ENCODE measurements around the gene INKA2.

The INKA2 gene

GRCh38 chr1:111719674-111720132 is 19.5 kb downstream of the INKA2 start:
- Histone ChIP-seq H3K27ac (ENCODE audit: low read depth, low read length) (no peak overlapping the region), H3K4me3 (ENCODE audit: low read depth, low read length) (no peak overlapping the region), H3K9ac (ENCODE audit: low read depth, low read length) (no peak overlapping the region), H3K36me3 (ENCODE audit: control insufficient read depth, insufficient read depth, low read length) (no peaks in the 10 kb centered on the region), H3K27me3 (ENCODE audit: control insufficient read depth, insufficient read depth, low read length) (no peaks in the 10 kb centered on the region), H3K9me3 (ENCODE audit: control insufficient read depth, insufficient read depth, low read length) (no peaks in the 10 kb centered on the region), H3K4me1 (ENCODE audit: control insufficient read depth, insufficient read depth, low read length) (peaks cover 15% of the 10 kb centered on the region)

GRCh38 chr1:111719135-111719534 is 20.1 kb downstream of the INKA2 start:
- H3K9me3 ChIP-seq (ENCODE audit: control insufficient read depth, insufficient read depth, low read length), result no peaks in the 10 kb centered on the region
- no peak overlapping the region for H3K9ac ChIP-seq (ENCODE audit: low read depth, low read length)
- H3K27me3 ChIP-seq (ENCODE audit: control insufficient read depth, insufficient read depth, low read length), result no peaks in the 10 kb centered on the region
- H3K27ac ChIP-seq (ENCODE audit: low read depth, low read length), result no peak overlapping the region
- H3K36me3 ChIP-seq (ENCODE audit: control insufficient read depth, insufficient read depth, low read length), result no peaks in the 10 kb centered on the region
- peaks cover 15% of the 10 kb centered on the region for H3K4me1 ChIP-seq (ENCODE audit: control insufficient read depth, insufficient read depth, low read length)
- no peak overlapping the region for H3K4me3 ChIP-seq (ENCODE audit: low read depth, low read length)

- no peaks in the 10 kb centered on the region for H3K27me3 ChIP-seq (ENCODE audit: control insufficient read depth, insufficient read depth, low read length)
- peaks cover 15% of the 10 kb centered on the region for H3K4me1 ChIP-seq (ENCODE audit: control insufficient read depth, insufficient read depth, low read length)
- H3K9ac ChIP-seq (ENCODE audit: low read depth, low read length), result no peak overlapping the region
- H3K36me3 ChIP-seq (ENCODE audit: control insufficient read depth, insufficient read depth, low read length), result no peaks in the 10 kb centered on the region
- no peak overlapping the region for H3K4me3 ChIP-seq (ENCODE audit: low read depth, low read length)
- H3K27ac ChIP-seq (ENCODE audit: low read depth, low read length), result no peak overlapping the region
- H3K9me3 ChIP-seq (ENCODE audit: control insufficient read depth, insufficient read depth, low read length), result no peaks in the 10 kb centered on the region
Measured at GRCh38 chr1:111717450-111717849, 21.7 kb downstream of the INKA2 start.

- H3K27ac ChIP-seq (ENCODE audit: low read depth, low read length), result no peak overlapping the region
- no peaks in the 10 kb centered on the region for H3K9me3 ChIP-seq (ENCODE audit: control insufficient read depth, insufficient read depth, low read length)
- H3K9ac ChIP-seq (ENCODE audit: low read depth, low read length), result no peak overlapping the region
- peaks cover 14% of the 10 kb centered on the region for H3K4me1 ChIP-seq (ENCODE audit: control insufficient read depth, insufficient read depth, low read length)
- no peak overlapping the region for H3K4me3 ChIP-seq (ENCODE audit: low read depth, low read length)
- peaks cover 6% of the 10 kb centered on the region; the same call in 1 of the 2 replicates for H3K36me3 ChIP-seq (ENCODE audit: control insufficient read depth, insufficient read depth, low read length)
- H3K27me3 ChIP-seq (ENCODE audit: control insufficient read depth, insufficient read depth, low read length), result no peaks in the 10 kb centered on the region
Measured at GRCh38 chr1:111716333-111716732, 22.9 kb downstream of the INKA2 start.

GRCh38 chr1:111709986-111710385 is 29.2 kb downstream of the INKA2 start:
- no peak overlapping the region for H3K9ac ChIP-seq (ENCODE audit: low read depth, low read length)
- no peaks in the 10 kb centered on the region for H3K27me3 ChIP-seq (ENCODE audit: control insufficient read depth, insufficient read depth, low read length)
- H3K9me3 ChIP-seq (ENCODE audit: control insufficient read depth, insufficient read depth, low read length), result no peaks in the 10 kb centered on the region
- H3K4me1 ChIP-seq (ENCODE audit: control insufficient read depth, insufficient read depth, low read length), result no peaks in the 10 kb centered on the region
- H3K4me3 ChIP-seq (ENCODE audit: low read depth, low read length), result no peak overlapping the region
- H3K36me3 ChIP-seq (ENCODE audit: control insufficient read depth, insufficient read depth, low read length), result peaks cover 49% of the 10 kb centered on the region
- H3K27ac ChIP-seq (ENCODE audit: low read depth, low read length), result no peak overlapping the region

- Histone ChIP-seq H3K4me1 (ENCODE audit: control insufficient read depth, insufficient read depth, low read length) (no peaks in the 10 kb centered on the region), H3K4me3 (ENCODE audit: low read depth, low read length) (no peak overlapping the region), H3K27me3 (ENCODE audit: control insufficient read depth, insufficient read depth, low read length) (no peaks in the 10 kb centered on the region), H3K36me3 (ENCODE audit: control insufficient read depth, insufficient read depth, low read length) (peaks cover 67% of the 10 kb centered on the region), H3K9me3 (ENCODE audit: control insufficient read depth, insufficient read depth, low read length) (no peaks in the 10 kb centered on the region), H3K9ac (ENCODE audit: low read depth, low read length) (no peak overlapping the region), H3K27ac (ENCODE audit: low read depth, low read length) (no peak overlapping the region)
Measured at GRCh38 chr1:111707906-111708305, 31.3 kb downstream of the INKA2 start.

- Histone ChIP-seq H3K4me1 (ENCODE audit: control insufficient read depth, insufficient read depth, low read length) (no peaks in the 10 kb centered on the region), H3K9ac (ENCODE audit: low read depth, low read length) (no peak overlapping the region), H3K27ac (ENCODE audit: low read depth, low read length) (no peak overlapping the region), H3K4me3 (ENCODE audit: low read depth, low read length) (no peak overlapping the region), H3K27me3 (ENCODE audit: control insufficient read depth, insufficient read depth, low read length) (no peaks in the 10 kb centered on the region), H3K9me3 (ENCODE audit: control insufficient read depth, insufficient read depth, low read length) (no peaks in the 10 kb centered on the region), H3K36me3 (ENCODE audit: control insufficient read depth, insufficient read depth, low read length) (peaks cover 64% of the 10 kb centered on the region)
Measured at GRCh38 chr1:111706921-111707320, 32.3 kb downstream of the INKA2 start.

- no peak overlapping the region for H3K9ac ChIP-seq (ENCODE audit: low read depth, low read length)
- H3K9me3 ChIP-seq (ENCODE audit: control insufficient read depth, insufficient read depth, low read length), result no peaks in the 10 kb centered on the region
- no peaks in the 10 kb centered on the region for H3K4me1 ChIP-seq (ENCODE audit: control insufficient read depth, insufficient read depth, low read length)
- H3K4me3 ChIP-seq (ENCODE audit: low read depth, low read length), result no peak overlapping the region
- H3K36me3 ChIP-seq (ENCODE audit: control insufficient read depth, insufficient read depth, low read length), result peaks cover 65% of the 10 kb centered on the region
- no peaks in the 10 kb centered on the region for H3K27me3 ChIP-seq (ENCODE audit: control insufficient read depth, insufficient read depth, low read length)
- H3K27ac ChIP-seq (ENCODE audit: low read depth, low read length), result no peak overlapping the region
Measured at GRCh38 chr1:111705841-111706240, 33.4 kb downstream of the INKA2 start.

- Histone ChIP-seq H3K4me1 (ENCODE audit: control insufficient read depth, insufficient read depth, low read length) (no peaks in the 10 kb centered on the region), H3K4me3 (ENCODE audit: low read depth, low read length) (no peak overlapping the region), H3K27ac (ENCODE audit: low read depth, low read length) (no peak overlapping the region), H3K27me3 (ENCODE audit: control insufficient read depth, insufficient read depth, low read length) (no peaks in the 10 kb centered on the region), H3K36me3 (ENCODE audit: control insufficient read depth, insufficient read depth, low read length) (peaks cover 75% of the 10 kb centered on the region), H3K9me3 (ENCODE audit: control insufficient read depth, insufficient read depth, low read length) (no peaks in the 10 kb centered on the region), H3K9ac (ENCODE audit: low read depth, low read length) (no peak overlapping the region)
Measured at GRCh38 chr1:111704776-111705175, 34.4 kb downstream of the INKA2 start.

GRCh38 chr1:111704240-111704639 is 35.0 kb downstream of the INKA2 start:
- Histone ChIP-seq H3K36me3 (ENCODE audit: control insufficient read depth, insufficient read depth, low read length) (peaks cover 75% of the 10 kb centered on the region), H3K9me3 (ENCODE audit: control insufficient read depth, insufficient read depth, low read length) (no peaks in the 10 kb centered on the region), H3K4me1 (ENCODE audit: control insufficient read depth, insufficient read depth, low read length) (no peaks in the 10 kb centered on the region), H3K27ac (ENCODE audit: low read depth, low read length) (no peak overlapping the region), H3K4me3 (ENCODE audit: low read depth, low read length) (no peak overlapping the region), H3K27me3 (ENCODE audit: control insufficient read depth, insufficient read depth, low read length) (no peaks in the 10 kb centered on the region), H3K9ac (ENCODE audit: low read depth, low read length) (no peak overlapping the region)

GRCh38 chr1:111702504-111703050 is 36.6 kb downstream of the INKA2 start:
- H3K27me3 ChIP-seq (ENCODE audit: control insufficient read depth, insufficient read depth, low read length), result no peaks in the 10 kb centered on the region
- peaks cover 80% of the 10 kb centered on the region for H3K36me3 ChIP-seq (ENCODE audit: control insufficient read depth, insufficient read depth, low read length)
- H3K4me3 ChIP-seq (ENCODE audit: low read depth, low read length), result no peak overlapping the region
- no peak overlapping the region for H3K27ac ChIP-seq (ENCODE audit: low read depth, low read length)
- no peaks in the 10 kb centered on the region for H3K4me1 ChIP-seq (ENCODE audit: control insufficient read depth, insufficient read depth, low read length)
- no peaks in the 10 kb centered on the region for H3K9me3 ChIP-seq (ENCODE audit: control insufficient read depth, insufficient read depth, low read length)
- H3K9ac ChIP-seq (ENCODE audit: low read depth, low read length), result no peak overlapping the region

Data from HUES48 (cell line).